Ascending aorta (tissue), 2 donors: ENCODE data around the gene DHRS11. TPM values are rescaled to one million over a fixed set of nuclear protein-coding genes. Genes with fewer than 3 reads are reported as not detected.

ENCODE experiments used
- DNase-seq, 2 donors: peaks; one replicate each; pipeline ENCODE4 v3.0.0-alpha.2; 2019; ENCODE audit warnings: low spot score in 2 of 2
- H3K27ac ChIP-seq, 2 donors: fragments of 200-600 bp; sonication (generic); one replicate each; pipeline ENCODE4 v1.5.1; 2016 to 2017; ENCODE audit warnings: mild to moderate bottlenecking in 1 of 2
- H3K27me3 ChIP-seq: fragments of 200-600 bp; sonication (generic); one replicate; pipeline ENCODE4 v1.5.1; 2017
- H3K36me3 ChIP-seq, 2 donors: fragments of 200-600 bp; sonication (generic); one replicate each; pipeline ENCODE4 v1.5.1; 2016
- H3K4me1 ChIP-seq, 2 donors: fragments of 200-600 bp; sonication (generic); one replicate each; pipeline ENCODE4 v1.5.1; 2016 to 2017; ENCODE audit warnings: mild to moderate bottlenecking in 1 of 2
- H3K4me3 ChIP-seq, 2 donors: fragments of 200-600 bp; sonication (generic); one replicate each; pipeline ENCODE4 v1.5.1; 2016 to 2017; ENCODE audit warnings: mild to moderate bottlenecking in 1 of 2
- H3K9me3 ChIP-seq, 2 donors: fragments of 200-600 bp; sonication (generic); one replicate each; pipeline ENCODE4 v1.5.1; 2016
- intact Hi-C: fragments of 100-400 bp; cut with DNase I; formaldehyde crosslinking; loops from one replicate; pipeline ENCODE4 v1.15.1; 2023
- total RNA-seq: library from RNA; depleted of rRNA; stranded (reverse); fragments of >200 nt; gene quantifications from one replicate; pipeline ENCODE4 v1.1.0, GENCODE V29; 2016
- TF ChIP-seq, protein P1 (sequence below), 3 experiments: fragments of 200-600 bp in 2 of 3; fragments of 450-650 bp in 1 of 3; sonication (generic) in 2 of 3; IDR thresholded peaks; one replicate each; pipeline ENCODE4 v1.5.1; 2016 to 2019; ENCODE audit warnings: antibody characterized with exemption in 3 of 3, mild to moderate bottlenecking in 1 of 3, moderate library complexity in 1 of 3

Gene DHRS11
- total RNA-seq, 1 donor from 2014 or later, result 11.8 TPM

DNA sequence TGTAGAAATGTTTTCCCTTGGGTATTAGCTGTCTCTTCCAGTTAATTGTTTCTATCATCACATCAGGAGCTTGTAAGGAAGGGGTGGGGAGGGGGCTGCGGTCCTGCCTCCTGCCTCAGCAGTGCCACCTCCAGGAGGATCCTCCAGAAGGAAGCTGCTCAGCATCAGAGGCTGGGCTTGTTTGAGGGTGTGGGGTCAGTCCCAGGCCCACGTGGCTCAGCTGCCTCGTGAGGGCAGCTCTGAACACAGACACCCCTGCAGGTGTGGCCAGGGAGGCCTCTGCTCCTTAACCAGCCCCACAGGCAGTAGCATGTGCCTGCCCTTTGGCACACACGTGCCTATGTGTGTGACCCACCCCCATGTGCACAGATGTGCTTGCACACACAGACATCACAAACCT lies 56.0 kb downstream of the DHRS11 start:
- Histone ChIP-seq H3K4me3 (no peak overlapping the region), H3K27me3 (no peaks in the 10 kb centered on the region), H3K4me1 (no peaks in the 10 kb centered on the region), H3K27ac (no peak overlapping the region), H3K9me3 (no peaks in the 10 kb centered on the region), H3K36me3 (no peaks in the 10 kb centered on the region)
- no peak for DNase-seq
- TF ChIP-seq, protein P1, sequence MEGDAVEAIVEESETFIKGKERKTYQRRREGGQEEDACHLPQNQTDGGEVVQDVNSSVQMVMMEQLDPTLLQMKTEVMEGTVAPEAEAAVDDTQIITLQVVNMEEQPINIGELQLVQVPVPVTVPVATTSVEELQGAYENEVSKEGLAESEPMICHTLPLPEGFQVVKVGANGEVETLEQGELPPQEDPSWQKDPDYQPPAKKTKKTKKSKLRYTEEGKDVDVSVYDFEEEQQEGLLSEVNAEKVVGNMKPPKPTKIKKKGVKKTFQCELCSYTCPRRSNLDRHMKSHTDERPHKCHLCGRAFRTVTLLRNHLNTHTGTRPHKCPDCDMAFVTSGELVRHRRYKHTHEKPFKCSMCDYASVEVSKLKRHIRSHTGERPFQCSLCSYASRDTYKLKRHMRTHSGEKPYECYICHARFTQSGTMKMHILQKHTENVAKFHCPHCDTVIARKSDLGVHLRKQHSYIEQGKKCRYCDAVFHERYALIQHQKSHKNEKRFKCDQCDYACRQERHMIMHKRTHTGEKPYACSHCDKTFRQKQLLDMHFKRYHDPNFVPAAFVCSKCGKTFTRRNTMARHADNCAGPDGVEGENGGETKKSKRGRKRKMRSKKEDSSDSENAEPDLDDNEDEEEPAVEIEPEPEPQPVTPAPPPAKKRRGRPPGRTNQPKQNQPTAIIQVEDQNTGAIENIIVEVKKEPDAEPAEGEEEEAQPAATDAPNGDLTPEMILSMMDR (IDR thresholded peaks at IDR 0.05), result no peak
- intact Hi-C loops, result no loop called here

DNA sequence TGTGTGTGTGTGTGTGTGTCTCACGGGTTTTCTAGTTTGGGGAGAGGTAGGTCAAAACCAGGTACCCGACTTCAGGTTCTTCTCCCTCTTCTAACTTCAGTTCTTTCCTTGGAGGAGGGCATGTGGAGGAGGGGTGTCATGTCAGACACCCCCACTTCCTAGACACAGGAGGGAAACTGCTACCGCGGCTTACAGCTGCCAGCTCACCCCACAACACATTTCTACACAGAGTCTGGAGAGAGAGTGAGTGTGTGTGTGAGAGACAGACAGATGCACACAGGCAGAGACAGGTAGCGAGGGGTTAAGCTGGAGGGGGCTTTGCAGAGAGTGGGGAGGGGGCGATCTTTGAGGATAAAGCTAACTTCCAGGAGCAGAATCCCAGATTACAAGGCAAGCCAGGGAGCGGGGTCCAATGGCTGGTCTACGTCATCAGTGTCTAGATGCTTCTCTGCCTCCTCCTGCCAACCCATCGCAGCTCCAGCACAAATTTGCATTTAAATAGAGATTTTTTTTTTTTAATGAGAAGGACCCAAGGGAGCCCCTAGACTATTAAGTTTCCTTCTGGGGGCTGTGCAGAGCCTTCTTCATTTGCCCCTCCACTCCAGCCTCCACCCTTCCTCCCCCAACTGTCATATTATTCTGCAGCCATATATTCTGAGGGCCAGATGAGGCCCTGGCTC lies 58.6 kb downstream of the DHRS11 start:
- TF ChIP-seq, protein P1 (IDR thresholded peaks at IDR 0.05), result no peak
- H3K27ac ChIP-seq, result no peak overlapping the region
- no peak overlapping the region for H3K4me3 ChIP-seq
- no peaks in the 10 kb centered on the region for H3K4me1 ChIP-seq
- intact Hi-C loops, result no loop called here
- H3K27me3 ChIP-seq, result no peaks in the 10 kb centered on the region
- DNase-seq, result no peak
- H3K36me3 ChIP-seq, result no peaks in the 10 kb centered on the region
- H3K9me3 ChIP-seq, result no peaks in the 10 kb centered on the region

Other genes starting within 250 kb of the DHRS11 start
- gene TBC1D3H, start 203.4 kb upstream of the DHRS11 start, total RNA-seq, result not detected
- 49.4 TPM for gene ZNHIT3, start 105.2 kb upstream of the DHRS11 start, total RNA-seq
- 40.7 TPM for gene MYO19, start 57.0 kb upstream of the DHRS11 start, total RNA-seq
- gene PIGW, start 56.9 kb upstream of the DHRS11 start, total RNA-seq, result 6.0 TPM
- gene GGNBP2, start 47.0 kb upstream of the DHRS11 start, total RNA-seq, result 26.5 TPM
- not detected for gene MRM1, start 9.7 kb downstream of the DHRS11 start, total RNA-seq